Colonic mucosa (tissue), 4 donors: ENCODE data around the gene MEIOSIN. TPM values are rescaled to one million over a fixed set of nuclear protein-coding genes. Genes with fewer than 3 reads are reported as not detected.
"Not testable (repeated sequence)": the region's sequence is repeated elsewhere in the genome, so short reads cannot be mapped to it uniquely, and the experiment has no call there.

Experiments used
- DNase-seq: peaks from one replicate; pipeline ENCODE4 v3.0.0-alpha.2; 2020
- H3K27ac ChIP-seq: fragments of 200-600 bp; one replicate; pipeline ENCODE4 v1.8.0; 2021
- H3K27me3 ChIP-seq: fragments of 200-600 bp; one replicate; pipeline ENCODE4 v1.8.0; 2021
- H3K36me3 ChIP-seq: fragments of 200-600 bp; one replicate; pipeline ENCODE4 v1.8.0; 2021
- H3K4me1 ChIP-seq: fragments of 200-600 bp; one replicate; pipeline ENCODE4 v1.8.0; 2021; ENCODE audit warnings: mild to moderate bottlenecking
- H3K4me3 ChIP-seq: fragments of 200-600 bp; one replicate; pipeline ENCODE4 v1.8.0; 2021
- H3K9ac ChIP-seq, 2 donors: one replicate each; pipeline ENCODE4 v1.7.0; 2013; ENCODE audit warnings: control low read depth in 2 of 2, low read depth in 2 of 2, low read length in 2 of 2
- H3K9me3 ChIP-seq: fragments of 200-600 bp; one replicate; pipeline ENCODE4 v1.8.0; 2021
- CTCF ChIP-seq: fragments of 200-600 bp; IDR thresholded peaks from one replicate; pipeline ENCODE4 v1.8.0; 2022; ENCODE audit warnings: antibody characterized with exemption, mild to moderate bottlenecking
- intact Hi-C: fragments of 100-400 bp; cut with DNase I; formaldehyde crosslinking; loops from one replicate; pipeline ENCODE4 v1.14.1; 2022
- total RNA-seq, 2 donors: library from RNA; stranded (reverse); fragmentation: NEBNext Ultra II Directional in 1 of 2; extraction: Animal tissue kit (Norgen Biotek cat#: 25700) in 1 of 2; gene quantifications; one replicate each; pipeline ENCODE4 v1.2.1, GENCODE V29; 2021
- donor health status: healthy.
- donor health status: DM: no; HTN: no; CAD: no.
- donor health status: DM: no; HTN: no; CAD: no.

Gene MEIOSIN
- total RNA-seq, 2 donors from 2014 or later: not detected

- Histone ChIP-seq H3K4me3 (peak overlapping the region; percentile 46), H3K9me3 (no peaks in the 10 kb centered on the region), H3K36me3 (no peaks in the 10 kb centered on the region), H3K27me3 (no peaks in the 10 kb centered on the region), H3K27ac (peak overlapping the region; percentile 71), H3K4me1 (no peaks in the 10 kb centered on the region), H3K9ac (peak overlapping the region; percentile 77 to 98)
- intact Hi-C loops: loop anchor here (5.0 kb wide), 1 partner anchor 50 kb away; the partner anchor contains the start of gene SIX5
- TF ChIP-seq CTCF: no peak
- peak; percentile 99 for DNase-seq
These were observed 15.9 kb upstream of the MEIOSIN start for GRCh38 chr19:45717131-45717982.

GRCh38 chr19:45717983-45718650 is 15.1 kb upstream of the MEIOSIN start:
- Histone ChIP-seq H3K27me3 (no peaks in the 10 kb centered on the region), H3K4me1 (no peaks in the 10 kb centered on the region), H3K36me3 (no peaks in the 10 kb centered on the region), H3K9me3 (no peaks in the 10 kb centered on the region), H3K4me3 (peak overlapping the region; percentile 14), H3K27ac (peak overlapping the region; percentile 71), H3K9ac (peak overlapping the region; percentile 77 to 98)
- intact Hi-C loops: loop anchor here (5.0 kb wide), 1 partner anchor 49 kb away; the partner anchor contains the start of gene SIX5
- no peak for TF ChIP-seq CTCF
- no peak for DNase-seq

- intact Hi-C loops, H3K27me3 ChIP-seq, H3K36me3 ChIP-seq, H3K9ac ChIP-seq, H3K4me1 ChIP-seq, H3K9me3 ChIP-seq, DNase-seq, H3K4me3 ChIP-seq: not testable (repeated sequence)
- H3K27ac ChIP-seq: peak overlapping the region; percentile 74
These were observed 13.2 kb upstream of the MEIOSIN start for GRCh38 chr19:45720065-45720464.

GRCh38 chr19:45728683-45729082 is 4.6 kb upstream of the MEIOSIN start:
- intact Hi-C loops, H3K4me3 ChIP-seq, H3K9ac ChIP-seq, H3K9me3 ChIP-seq, H3K27me3 ChIP-seq, DNase-seq, H3K36me3 ChIP-seq, H3K27ac ChIP-seq: not testable (repeated sequence)
- H3K4me1 ChIP-seq: peaks cover 12% of the 10 kb centered on the region

GRCh38 chr19:45729800-45730290 is 3.4 kb upstream of the MEIOSIN start:
- H3K4me1 ChIP-seq: peaks cover 12% of the 10 kb centered on the region

More at GRCh38 chr19:45729800-45730290, 3.4 kb upstream of the MEIOSIN start:
- no peak for TF ChIP-seq CTCF
- H3K36me3 ChIP-seq: no peaks in the 10 kb centered on the region
- peak overlapping the region; percentile 57 for H3K27ac ChIP-seq
- intact Hi-C loops: no loop called here
- peak overlapping the region; percentile 89 to 98 for H3K9ac ChIP-seq
- no peaks in the 10 kb centered on the region for H3K27me3 ChIP-seq
- no peaks in the 10 kb centered on the region for H3K9me3 ChIP-seq
- DNase-seq: no peak
- peak overlapping the region; percentile 78 for H3K4me3 ChIP-seq
